Ishikawa (cell line): ENCODE data around the gene GRB10.

ENCODE experiments used
- CEBPB ChIP-seq: IDR thresholded peaks from 2 replicates; pipeline ENCODE4 v1.6.1; 2012
- CREB1 ChIP-seq: IDR thresholded peaks from 2 replicates; pipeline ENCODE4 v1.6.1; 2012; ENCODE audit warnings: low read depth
- EGR1 ChIP-seq: IDR thresholded peaks from 2 replicates; pipeline ENCODE4 v1.6.1; 2012
- EP300 ChIP-seq: IDR thresholded peaks from 2 replicates; pipeline ENCODE4 v1.6.1; 2012; ENCODE audit warnings: borderline replicate concordance
- RAD21 ChIP-seq: IDR thresholded peaks from 2 replicates; pipeline ENCODE4 v1.6.1; 2012; ENCODE audit warnings: low read depth
- TAF1 ChIP-seq: IDR thresholded peaks from 2 replicates; pipeline ENCODE4 v1.6.1; 2012; ENCODE audit warnings: low read depth, mild to moderate bottlenecking
- TCF12 ChIP-seq: IDR thresholded peaks from 2 replicates; pipeline ENCODE4 v1.6.1; 2012; ENCODE audit warnings: low read depth
- YY1 ChIP-seq: IDR thresholded peaks from 2 replicates; pipeline ENCODE4 v1.6.1; 2012; ENCODE audit warnings: low read depth
- ZBTB7A ChIP-seq: IDR thresholded peaks from 2 replicates; pipeline ENCODE4 v1.6.1; 2012; ENCODE audit warnings: low read depth
- TF ChIP-seq, protein P1 (sequence below): IDR thresholded peaks from 2 replicates; pipeline ENCODE4 v1.6.1; 2012; ENCODE audit warnings: low read depth, mild to moderate bottlenecking
- TF ChIP-seq, protein P2 (sequence below): IDR thresholded peaks from 2 replicates; pipeline ENCODE4 v1.6.1; 2012
- TF ChIP-seq, protein P3 (sequence below): IDR thresholded peaks from 2 replicates; pipeline ENCODE4 v1.6.1; 2012

DNA sequence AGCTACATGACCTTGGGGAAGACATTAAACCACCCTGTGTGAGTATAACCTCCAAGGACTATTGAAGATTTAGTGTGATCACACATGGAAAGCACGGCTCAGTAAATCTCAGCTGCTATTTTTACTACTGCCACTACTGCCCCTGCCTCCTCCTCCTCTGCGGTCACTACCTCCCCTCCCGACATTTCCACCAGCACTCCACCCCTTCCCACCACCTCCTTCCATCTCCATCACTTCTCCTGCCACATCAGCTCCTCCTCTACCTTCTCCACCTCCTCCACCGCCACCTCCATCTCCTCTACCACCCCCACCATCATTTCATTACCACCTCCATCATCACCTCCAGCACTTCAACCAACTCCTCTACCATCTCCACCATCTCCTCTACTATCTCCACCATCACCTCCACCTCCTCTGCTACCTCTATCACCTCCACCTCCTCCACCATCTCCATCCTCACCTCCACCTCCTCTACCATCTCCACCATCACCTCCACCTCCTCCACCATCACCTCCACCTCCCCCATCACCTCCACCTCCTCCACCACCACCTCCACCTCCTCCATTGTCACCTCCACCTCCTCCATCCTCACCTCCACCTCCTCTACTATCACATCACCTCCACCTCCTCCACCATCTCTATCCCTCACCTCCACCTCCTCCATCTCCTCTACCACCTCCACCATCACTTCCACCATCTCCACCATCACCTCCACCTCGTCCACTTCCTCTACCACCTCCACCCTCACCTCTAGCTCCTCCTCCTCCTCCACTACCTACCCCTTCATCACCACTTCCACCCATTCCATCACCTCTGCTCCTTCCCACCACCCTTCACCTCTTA lies 69.4 kb downstream of the GRB10 start:
- TF ChIP-seq, protein P1, sequence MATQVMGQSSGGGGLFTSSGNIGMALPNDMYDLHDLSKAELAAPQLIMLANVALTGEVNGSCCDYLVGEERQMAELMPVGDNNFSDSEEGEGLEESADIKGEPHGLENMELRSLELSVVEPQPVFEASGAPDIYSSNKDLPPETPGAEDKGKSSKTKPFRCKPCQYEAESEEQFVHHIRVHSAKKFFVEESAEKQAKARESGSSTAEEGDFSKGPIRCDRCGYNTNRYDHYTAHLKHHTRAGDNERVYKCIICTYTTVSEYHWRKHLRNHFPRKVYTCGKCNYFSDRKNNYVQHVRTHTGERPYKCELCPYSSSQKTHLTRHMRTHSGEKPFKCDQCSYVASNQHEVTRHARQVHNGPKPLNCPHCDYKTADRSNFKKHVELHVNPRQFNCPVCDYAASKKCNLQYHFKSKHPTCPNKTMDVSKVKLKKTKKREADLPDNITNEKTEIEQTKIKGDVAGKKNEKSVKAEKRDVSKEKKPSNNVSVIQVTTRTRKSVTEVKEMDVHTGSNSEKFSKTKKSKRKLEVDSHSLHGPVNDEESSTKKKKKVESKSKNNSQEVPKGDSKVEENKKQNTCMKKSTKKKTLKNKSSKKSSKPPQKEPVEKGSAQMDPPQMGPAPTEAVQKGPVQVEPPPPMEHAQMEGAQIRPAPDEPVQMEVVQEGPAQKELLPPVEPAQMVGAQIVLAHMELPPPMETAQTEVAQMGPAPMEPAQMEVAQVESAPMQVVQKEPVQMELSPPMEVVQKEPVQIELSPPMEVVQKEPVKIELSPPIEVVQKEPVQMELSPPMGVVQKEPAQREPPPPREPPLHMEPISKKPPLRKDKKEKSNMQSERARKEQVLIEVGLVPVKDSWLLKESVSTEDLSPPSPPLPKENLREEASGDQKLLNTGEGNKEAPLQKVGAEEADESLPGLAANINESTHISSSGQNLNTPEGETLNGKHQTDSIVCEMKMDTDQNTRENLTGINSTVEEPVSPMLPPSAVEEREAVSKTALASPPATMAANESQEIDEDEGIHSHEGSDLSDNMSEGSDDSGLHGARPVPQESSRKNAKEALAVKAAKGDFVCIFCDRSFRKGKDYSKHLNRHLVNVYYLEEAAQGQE: no peak
- no peak for TF ChIP-seq EGR1
- TF ChIP-seq EP300: no peak
- TF ChIP-seq, protein P2, sequence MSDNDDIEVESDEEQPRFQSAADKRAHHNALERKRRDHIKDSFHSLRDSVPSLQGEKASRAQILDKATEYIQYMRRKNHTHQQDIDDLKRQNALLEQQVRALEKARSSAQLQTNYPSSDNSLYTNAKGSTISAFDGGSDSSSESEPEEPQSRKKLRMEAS: no peak
- no peak for TF ChIP-seq TAF1
- TF ChIP-seq YY1: no peak
- no peak for TF ChIP-seq CREB1
- no peak for TF ChIP-seq RAD21
- no peak for TF ChIP-seq TCF12
- no peak for TF ChIP-seq ZBTB7A
- TF ChIP-seq CEBPB: no peak
- TF ChIP-seq, protein P3, sequence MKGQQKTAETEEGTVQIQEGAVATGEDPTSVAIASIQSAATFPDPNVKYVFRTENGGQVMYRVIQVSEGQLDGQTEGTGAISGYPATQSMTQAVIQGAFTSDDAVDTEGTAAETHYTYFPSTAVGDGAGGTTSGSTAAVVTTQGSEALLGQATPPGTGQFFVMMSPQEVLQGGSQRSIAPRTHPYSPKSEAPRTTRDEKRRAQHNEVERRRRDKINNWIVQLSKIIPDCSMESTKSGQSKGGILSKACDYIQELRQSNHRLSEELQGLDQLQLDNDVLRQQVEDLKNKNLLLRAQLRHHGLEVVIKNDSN: no peak
